Measurements from ENCODE around the gene PAX5.

DNA sequence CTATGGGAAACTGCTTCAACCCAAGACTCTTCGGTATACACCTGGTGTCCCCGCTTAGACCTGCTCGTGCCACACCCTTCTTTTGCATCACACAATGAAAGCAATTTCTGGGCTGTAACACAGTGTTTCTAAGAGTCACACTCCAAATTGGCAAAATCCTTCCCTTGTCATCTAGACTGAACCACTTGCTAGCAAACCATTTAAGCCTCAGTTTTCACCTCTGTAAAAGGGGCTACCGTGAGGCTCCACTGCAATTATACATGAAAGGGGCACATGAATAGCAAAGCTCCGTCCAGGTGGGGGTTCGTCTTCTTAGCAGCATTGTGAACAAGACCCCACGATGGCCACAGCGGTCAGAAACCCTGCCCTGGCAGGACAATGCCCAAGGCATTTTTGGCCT, 166.8 kb downstream of the PAX5 start:
- TF ChIP-seq, protein P1, sequence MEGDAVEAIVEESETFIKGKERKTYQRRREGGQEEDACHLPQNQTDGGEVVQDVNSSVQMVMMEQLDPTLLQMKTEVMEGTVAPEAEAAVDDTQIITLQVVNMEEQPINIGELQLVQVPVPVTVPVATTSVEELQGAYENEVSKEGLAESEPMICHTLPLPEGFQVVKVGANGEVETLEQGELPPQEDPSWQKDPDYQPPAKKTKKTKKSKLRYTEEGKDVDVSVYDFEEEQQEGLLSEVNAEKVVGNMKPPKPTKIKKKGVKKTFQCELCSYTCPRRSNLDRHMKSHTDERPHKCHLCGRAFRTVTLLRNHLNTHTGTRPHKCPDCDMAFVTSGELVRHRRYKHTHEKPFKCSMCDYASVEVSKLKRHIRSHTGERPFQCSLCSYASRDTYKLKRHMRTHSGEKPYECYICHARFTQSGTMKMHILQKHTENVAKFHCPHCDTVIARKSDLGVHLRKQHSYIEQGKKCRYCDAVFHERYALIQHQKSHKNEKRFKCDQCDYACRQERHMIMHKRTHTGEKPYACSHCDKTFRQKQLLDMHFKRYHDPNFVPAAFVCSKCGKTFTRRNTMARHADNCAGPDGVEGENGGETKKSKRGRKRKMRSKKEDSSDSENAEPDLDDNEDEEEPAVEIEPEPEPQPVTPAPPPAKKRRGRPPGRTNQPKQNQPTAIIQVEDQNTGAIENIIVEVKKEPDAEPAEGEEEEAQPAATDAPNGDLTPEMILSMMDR (IDR thresholded peaks at IDR 0.05) = no peak
- no peak for TF ChIP-seq EP300 (IDR thresholded peaks at IDR 0.05)
- no peak for TF ChIP-seq POLR2A (IDR thresholded peaks at IDR 0.05)
